Breast epithelium (tissue), 3 donors: ENCODE results near the gene TRAM2.

ENCODE experiments used
- POLR2A ChIP-seq: fragments of 450-650 bp; IDR thresholded peaks from one replicate; pipeline ENCODE4 v1.6.1; 2016; ENCODE audit warnings: antibody characterized with exemption, mild to moderate bottlenecking, moderate library complexity
- POLR2AphosphoS5 ChIP-seq, 3 donors: sonication (generic); formaldehyde crosslinking; IDR thresholded peaks; one replicate each; pipeline ENCODE4 v1.6.1; 2017; ENCODE audit warnings: antibody characterized with exemption in 3 of 3
- TF ChIP-seq, protein P1 (sequence below), 3 donors: fragments of 450-650 bp; IDR thresholded peaks; one replicate each; pipeline ENCODE4 v1.5.1; 2016 to 2017; ENCODE audit warnings: antibody characterized with exemption in 3 of 3, mild to moderate bottlenecking in 3 of 3, moderate library complexity in 3 of 3

DNA sequence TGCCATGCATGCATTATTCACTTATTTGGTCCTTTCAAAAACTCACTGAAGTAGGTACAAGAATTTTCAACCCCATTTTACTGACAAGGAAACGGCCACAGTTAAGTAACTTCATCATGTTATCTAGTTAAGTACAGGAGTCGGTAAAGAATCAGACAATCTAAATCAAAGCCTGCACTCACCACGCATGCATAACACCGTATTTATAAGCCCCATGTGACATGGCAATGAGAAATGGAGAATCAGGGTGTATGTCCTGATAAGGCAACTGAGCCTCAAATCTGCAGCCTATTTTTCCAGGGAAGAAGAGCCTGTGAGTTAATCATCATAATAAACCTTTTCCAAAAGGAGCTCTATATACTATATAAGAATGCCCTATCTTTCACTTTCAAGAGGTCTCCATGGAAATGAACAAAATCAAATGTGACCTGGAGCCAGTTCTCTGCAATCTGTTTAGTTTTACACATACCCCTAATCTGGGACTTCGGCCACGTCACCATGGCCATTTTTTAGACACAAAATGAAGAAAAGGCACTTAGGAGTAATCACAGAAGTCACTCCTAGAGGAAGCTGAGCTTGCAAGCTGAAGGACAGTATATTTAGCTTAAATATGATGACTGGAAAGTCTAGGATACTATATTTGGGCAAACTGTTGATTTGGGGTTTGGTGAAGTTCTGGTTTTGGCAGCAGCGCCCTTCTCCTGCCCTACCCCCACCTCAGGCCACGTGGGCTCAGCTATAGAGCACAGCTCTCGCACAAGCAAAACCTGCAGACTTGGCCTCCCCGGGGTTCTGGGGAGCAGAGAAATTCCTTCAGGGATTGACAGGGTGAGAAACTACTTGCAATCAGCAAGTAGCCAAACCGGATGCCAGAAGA is 19.2 kb downstream of the TRAM2 start:
- TF ChIP-seq, protein P1, sequence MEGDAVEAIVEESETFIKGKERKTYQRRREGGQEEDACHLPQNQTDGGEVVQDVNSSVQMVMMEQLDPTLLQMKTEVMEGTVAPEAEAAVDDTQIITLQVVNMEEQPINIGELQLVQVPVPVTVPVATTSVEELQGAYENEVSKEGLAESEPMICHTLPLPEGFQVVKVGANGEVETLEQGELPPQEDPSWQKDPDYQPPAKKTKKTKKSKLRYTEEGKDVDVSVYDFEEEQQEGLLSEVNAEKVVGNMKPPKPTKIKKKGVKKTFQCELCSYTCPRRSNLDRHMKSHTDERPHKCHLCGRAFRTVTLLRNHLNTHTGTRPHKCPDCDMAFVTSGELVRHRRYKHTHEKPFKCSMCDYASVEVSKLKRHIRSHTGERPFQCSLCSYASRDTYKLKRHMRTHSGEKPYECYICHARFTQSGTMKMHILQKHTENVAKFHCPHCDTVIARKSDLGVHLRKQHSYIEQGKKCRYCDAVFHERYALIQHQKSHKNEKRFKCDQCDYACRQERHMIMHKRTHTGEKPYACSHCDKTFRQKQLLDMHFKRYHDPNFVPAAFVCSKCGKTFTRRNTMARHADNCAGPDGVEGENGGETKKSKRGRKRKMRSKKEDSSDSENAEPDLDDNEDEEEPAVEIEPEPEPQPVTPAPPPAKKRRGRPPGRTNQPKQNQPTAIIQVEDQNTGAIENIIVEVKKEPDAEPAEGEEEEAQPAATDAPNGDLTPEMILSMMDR (IDR thresholded peaks at IDR 0.05) = no peak
- TF ChIP-seq POLR2A (no peak), POLR2AphosphoS5 (IDR thresholded peaks at IDR 0.05) (no peak)
